Keratinocyte (primary cell): ENCODE data around the gene TMEM45A. TPM values are rescaled to one million over a fixed set of nuclear protein-coding genes. Genes with fewer than 3 reads are reported as not detected.
A peak's percentile ranks its signal among the peaks of the same experiment; 100 is the strongest.

Source experiments
- DNase-seq: peaks from one replicate; pipeline ENCODE4 v3.0.0-alpha.2; 2011; ENCODE audit warnings: low read depth, missing footprints, low spot score
- FAIRE-seq: peaks from 2 replicates; lab custom pipeline; 2011; peaks lifted over from hg19 to GRCh38; lab: Jason Lieb, UNC
- H2AFZ ChIP-seq: 2 replicates; pipeline ENCODE4 v1.6.0; 2012; ENCODE audit warnings: low read length, control low read depth, inconsistent platforms; ENCODE audit not compliant: control insufficient read depth
- H3K27ac ChIP-seq: 2 replicates; pipeline ENCODE4 v1.5.1; 2011; ENCODE audit warnings: low read length; ENCODE audit not compliant: control insufficient read depth, insufficient read depth
- H3K27me3 ChIP-seq: 3 replicates; pipeline ENCODE4 v1.6.0; 2011; ENCODE audit warnings: low read length; ENCODE audit not compliant: control insufficient read depth, insufficient read depth; ENCODE audit errors: extremely low read depth
- H3K36me3 ChIP-seq, 2 experiments: 2 replicates in 1 of 2; 3 replicates in 1 of 2; pipeline ENCODE4 v1.5.1; 2011; ENCODE audit warnings: low read length in 2 of 2, mild to moderate bottlenecking in 1 of 2; ENCODE audit not compliant: control insufficient read depth in 2 of 2, insufficient read depth in 2 of 2; ENCODE audit errors: extremely low read depth in 1 of 2
- H3K4me1 ChIP-seq: 3 replicates; pipeline ENCODE4 v1.5.1; 2011; ENCODE audit warnings: low read length; ENCODE audit not compliant: control insufficient read depth, insufficient read depth; ENCODE audit errors: extremely low read depth
- H3K4me2 ChIP-seq: 3 replicates; pipeline ENCODE4 v1.6.0; 2011; ENCODE audit warnings: low read depth, low read length; ENCODE audit not compliant: control insufficient read depth, insufficient read depth; ENCODE audit errors: extremely low read depth
- H3K4me3 ChIP-seq, 3 experiments: fragments of 200-600 bp in 1 of 3; sonication (generic) in 1 of 3; 2 replicates in 2 of 3; 3 replicates in 1 of 3; pipeline ENCODE4 v1.5.1; 2011 to 2016; ENCODE audit warnings: low read length in 3 of 3, mild to moderate bottlenecking in 3 of 3, control low read depth in 2 of 3, inconsistent platforms in 1 of 3, low read depth in 1 of 3, mixed read lengths in 1 of 3, mixed run types in 1 of 3, moderate library complexity in 1 of 3; ENCODE audit not compliant: control insufficient read depth in 2 of 3, insufficient read depth in 2 of 3; ENCODE audit errors: extremely low read depth in 1 of 3
- H3K79me2 ChIP-seq: 2 replicates; pipeline ENCODE4 v1.6.0; 2012; ENCODE audit warnings: low read length; ENCODE audit not compliant: control insufficient read depth, insufficient read depth
- H3K9ac ChIP-seq: 3 replicates; pipeline ENCODE4 v1.6.0; 2011; ENCODE audit warnings: low read length; ENCODE audit not compliant: control insufficient read depth, insufficient read depth; ENCODE audit errors: extremely low read depth
- H3K9me1 ChIP-seq: 3 replicates; pipeline ENCODE4 v1.6.0; 2011; ENCODE audit warnings: low read length; ENCODE audit not compliant: control insufficient read depth, insufficient read depth; ENCODE audit errors: extremely low read depth
- H3K9me3 ChIP-seq: 2 replicates; pipeline ENCODE4 v1.5.1; 2012; ENCODE audit warnings: low read depth, low read length; ENCODE audit not compliant: control insufficient read depth
- H4K20me1 ChIP-seq: 3 replicates; pipeline ENCODE4 v1.6.0; 2011; ENCODE audit warnings: low read length; ENCODE audit not compliant: control insufficient read depth, insufficient read depth; ENCODE audit errors: extremely low read depth
- EZH2 ChIP-seq: IDR thresholded peaks from one replicate; pipeline ENCODE4 v1.6.1; 2012; ENCODE audit warnings: inconsistent platforms, mild to moderate bottlenecking, low read length, moderate library complexity
- dilution Hi-C: fragments of 300-500 bp; cut with MboI; formaldehyde crosslinking; loops from one replicate; pipeline ENCODE4 v1.7.0; 2020; ENCODE audit warnings: low sequenced_read_pairs; ENCODE audit not compliant: extremely low pct_ligation_motif_present
- polyA plus RNA-seq, 5 experiments: library from polyadenylated mRNA; depleted of rRNA in 3 of 5; stranded (reverse) in 3 of 5; stranded (forward) in 1 of 5; unstranded in 1 of 5; fragments of >200 nt; gene quantifications; 1 replicate in 1 of 5; 2 replicates in 3 of 5; 3 replicates in 1 of 5; pipeline versions ENCODE4 v1.2.1 to v1.2.3, GENCODE V29; 2011 to 2012; ENCODE audit warnings: missing spikeins in 2 of 5, low read depth in 1 of 5, low replicate concordance in 1 of 5
- TF ChIP-seq, protein P1 (sequence below), 3 experiments: IDR thresholded peaks in 1 of 3; conservative IDR thresholded peaks in 1 of 3; optimal IDR thresholded peaks in 1 of 3; 2 replicates in 2 of 3; 3 replicates in 1 of 3; pipeline versions ENCODE3 to v1.5.1; 2011; ENCODE audit warnings: low read length in 3 of 3, mild to moderate bottlenecking in 3 of 3, moderate library complexity in 2 of 3, control low read depth in 1 of 3, inconsistent platforms in 1 of 3; ENCODE audit not compliant: insufficient read depth in 2 of 3; ENCODE audit errors: extremely low read depth in 1 of 3

The TMEM45A gene
- polyA plus RNA-seq, 1 donor (not counting 4 experiments of a cell fraction or from before 2014, with no cell fraction given) = 57.2 TPM

DNA sequence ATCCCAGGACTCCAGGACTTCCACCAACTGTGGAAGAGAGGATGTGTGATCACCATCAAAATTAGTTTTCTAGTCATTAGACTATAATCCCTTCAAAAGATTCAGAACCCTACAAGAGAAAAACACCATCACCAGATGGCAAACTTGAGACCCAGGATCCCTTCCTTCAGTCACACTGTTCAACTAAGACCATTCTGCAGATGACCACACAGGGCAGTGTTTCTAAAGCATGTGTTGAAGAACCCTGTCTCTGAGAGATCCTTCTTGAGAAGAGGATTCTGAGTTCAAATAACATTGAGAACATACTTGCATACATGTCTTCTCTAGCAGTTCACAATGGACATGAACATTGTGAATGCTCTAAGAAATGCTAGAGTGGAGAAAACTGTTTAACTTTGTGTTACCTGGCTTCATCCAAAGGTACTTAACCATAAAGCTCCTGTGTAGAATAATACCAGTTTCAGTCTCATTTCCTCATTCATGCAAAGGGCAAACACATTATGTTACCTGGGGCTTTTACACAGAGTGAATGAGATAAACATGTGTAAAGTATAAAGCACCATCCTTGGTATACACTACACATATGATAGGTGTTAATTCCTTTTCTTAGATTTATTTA lies 114.6 kb downstream of the TMEM45A start:
- Histone ChIP-seq H2AFZ (no peak overlapping the region), H3K4me2 (no peak overlapping the region), H3K4me1 (peaks cover 19% of the 10 kb centered on the region), H3K9me1 (no peaks in the 10 kb centered on the region), H3K9ac (no peak overlapping the region), H3K9me3 (no peaks in the 10 kb centered on the region), H3K36me3 (no peaks in the 10 kb centered on the region), H4K20me1 (no peaks in the 10 kb centered on the region), H3K27me3 (no peaks in the 10 kb centered on the region), H3K79me2 (no peaks in the 10 kb centered on the region), H3K4me3 (no peak overlapping the region), H3K27ac (no peak overlapping the region)
- FAIRE-seq (peak; percentile 39), DNase-seq (no peak)
- TF ChIP-seq, protein P1, sequence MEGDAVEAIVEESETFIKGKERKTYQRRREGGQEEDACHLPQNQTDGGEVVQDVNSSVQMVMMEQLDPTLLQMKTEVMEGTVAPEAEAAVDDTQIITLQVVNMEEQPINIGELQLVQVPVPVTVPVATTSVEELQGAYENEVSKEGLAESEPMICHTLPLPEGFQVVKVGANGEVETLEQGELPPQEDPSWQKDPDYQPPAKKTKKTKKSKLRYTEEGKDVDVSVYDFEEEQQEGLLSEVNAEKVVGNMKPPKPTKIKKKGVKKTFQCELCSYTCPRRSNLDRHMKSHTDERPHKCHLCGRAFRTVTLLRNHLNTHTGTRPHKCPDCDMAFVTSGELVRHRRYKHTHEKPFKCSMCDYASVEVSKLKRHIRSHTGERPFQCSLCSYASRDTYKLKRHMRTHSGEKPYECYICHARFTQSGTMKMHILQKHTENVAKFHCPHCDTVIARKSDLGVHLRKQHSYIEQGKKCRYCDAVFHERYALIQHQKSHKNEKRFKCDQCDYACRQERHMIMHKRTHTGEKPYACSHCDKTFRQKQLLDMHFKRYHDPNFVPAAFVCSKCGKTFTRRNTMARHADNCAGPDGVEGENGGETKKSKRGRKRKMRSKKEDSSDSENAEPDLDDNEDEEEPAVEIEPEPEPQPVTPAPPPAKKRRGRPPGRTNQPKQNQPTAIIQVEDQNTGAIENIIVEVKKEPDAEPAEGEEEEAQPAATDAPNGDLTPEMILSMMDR (optimal IDR thresholded peaks at IDR 0.05 in 1 of 3, IDR thresholded peaks at IDR 0.05 in 1 of 3, conservative IDR thresholded peaks at IDR 0.05 in 1 of 3; ENCODE audit: extremely low read depth in 1 of 3, insufficient read depth in 2 of 3, low read length in 3 of 3) = no peak
- no peak for TF ChIP-seq EZH2
- dilution Hi-C loops = no loop called here

DNA sequence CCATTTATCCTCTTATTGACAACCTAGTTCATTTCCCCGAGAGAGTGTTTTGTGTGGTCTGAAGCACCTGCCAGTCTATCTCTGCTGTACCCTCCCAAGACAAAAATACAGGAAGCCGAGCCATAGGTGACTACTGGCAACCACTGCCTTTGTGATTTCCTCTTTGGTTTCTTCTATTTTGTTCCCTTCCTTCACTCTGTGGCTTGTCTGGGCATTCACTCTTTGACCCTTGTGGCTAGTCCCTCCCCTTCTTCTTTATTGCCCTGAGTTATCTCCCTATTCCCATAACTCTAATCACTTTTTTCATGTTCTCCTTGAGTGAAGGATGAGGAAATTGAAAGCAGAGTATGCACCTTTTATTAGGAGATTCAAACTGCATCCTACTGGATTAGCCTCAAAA lies 116.9 kb downstream of the TMEM45A start, which contains the start of gene ADGRG7:
TSS of gene ADGRG7 (plus strand) at position 297 of the 400 bp plus-strand sequence. CDS start 256 bp downstream, outside the sequence.
- no peak within 1 kb of the TSS for H3K9ac ChIP-seq
- H3K27me3 ChIP-seq = no peaks in the 10 kb centered on the region
- no peaks in the 10 kb centered on the region for H3K4me1 ChIP-seq
- H4K20me1 ChIP-seq = no peaks in the 10 kb centered on the region
- no peaks in the 10 kb centered on the region for H3K9me3 ChIP-seq
- no peaks in the 10 kb centered on the region for H3K36me3 ChIP-seq
- H3K4me2 ChIP-seq = no peak within 1 kb of the TSS
- H2AFZ ChIP-seq = no peak within 1 kb of the TSS
- H3K4me3 ChIP-seq = no peak within 1 kb of the TSS
- no peak for DNase-seq
- no peak for FAIRE-seq
- dilution Hi-C loops = no loop called here
- H3K79me2 ChIP-seq = no peaks in the 10 kb centered on the region
- no peak within 1 kb of the TSS for H3K27ac ChIP-seq
- no peaks in the 10 kb centered on the region for H3K9me1 ChIP-seq
- no peak for TF ChIP-seq EZH2
- TF ChIP-seq, protein P1 (optimal IDR thresholded peaks at IDR 0.05 in 1 of 3, IDR thresholded peaks at IDR 0.05 in 1 of 3, conservative IDR thresholded peaks at IDR 0.05 in 1 of 3; ENCODE audit: extremely low read depth in 1 of 3, insufficient read depth in 2 of 3, low read length in 3 of 3) = no peak
